ENCODE results near the gene EOMES. TPM values are rescaled to one million over a fixed set of nuclear protein-coding genes. Genes with fewer than 3 reads are reported as not detected.

EOMES gene
- total and polyA plus RNA-seq, 9 donors, result 0.05 to 2.2 (median 0.20) TPM; not detected in 2

- H3K27ac ChIP-seq, result no peak overlapping the region
- H3K36me3 ChIP-seq, result no peaks in the 10 kb centered on the region
- peaks cover 4% of the 10 kb centered on the region for H3K4me1 ChIP-seq (ENCODE audit: insufficient read depth)
- 0% methylated on average over 49 of the region's 49 CpGs for WGBS, 3 donors
- peak overlapping the region; percentile 48 for H3K4me3 ChIP-seq
- no peak for TF ChIP-seq POLR2A (IDR thresholded peaks at IDR 0.05)
- no peak for TF ChIP-seq EP300 (IDR thresholded peaks at IDR 0.05)
- TF ChIP-seq CTCF (IDR thresholded peaks at IDR 0.05), result peak; percentile 41 to 51 (median 48)
- intact Hi-C loops (cut with DNase I), result loop anchor here in 2 of 4 donors (5.0 to 10.0 kb wide), 2 partner anchors 612 to 615 kb away; no protein-coding TSS in a partner anchor
- no peaks in the 10 kb centered on the region for H3K9me3 ChIP-seq
- peak; percentile 48 to 77 (median 67) for DNase-seq
- H3K27me3 ChIP-seq, result no peaks in the 10 kb centered on the region
These were observed 9.7 kb downstream of the EOMES start for GRCh38 chr3:27712136-27713077.

GRCh38 chr3:27708250-27708649 is 13.9 kb downstream of the EOMES start:
- Histone ChIP-seq H3K27me3 (no peaks in the 10 kb centered on the region), H3K9me3 (no peaks in the 10 kb centered on the region), H3K4me3 (no peak overlapping the region), H3K27ac (no peak overlapping the region), H3K36me3 (no peaks in the 10 kb centered on the region), H3K4me1 (ENCODE audit: insufficient read depth) (no peaks in the 10 kb centered on the region)
- TF ChIP-seq EP300 (IDR thresholded peaks at IDR 0.05) (no peak), CTCF (IDR thresholded peaks at IDR 0.05) (no peak), POLR2A (IDR thresholded peaks at IDR 0.05) (no peak)
- intact Hi-C loops (cut with DNase I), result no loop called here
- WGBS, 3 donors, result 60 to 69% (median 67%) methylated on average over 4 of the region's 4 CpGs
- DNase-seq, result no peak

GRCh38 chr3:27699067-27699466 is 23.1 kb downstream of the EOMES start:
- Histone ChIP-seq H3K4me1 (ENCODE audit: insufficient read depth) (no peaks in the 10 kb centered on the region), H3K9me3 (no peaks in the 10 kb centered on the region), H3K27me3 (no peaks in the 10 kb centered on the region), H3K36me3 (no peaks in the 10 kb centered on the region), H3K27ac (no peak overlapping the region), H3K4me3 (no peak overlapping the region)
- WGBS, 3 donors, result 77 to 87% (median 82%) methylated on average over 3 of the region's 3 CpGs
- DNase-seq, result no peak
- intact Hi-C loops (cut with DNase I), result no loop called here
- TF ChIP-seq POLR2A (IDR thresholded peaks at IDR 0.05), result no peak
- no peak for TF ChIP-seq CTCF (IDR thresholded peaks at IDR 0.05)
- TF ChIP-seq EP300 (IDR thresholded peaks at IDR 0.05), result no peak

DNA sequence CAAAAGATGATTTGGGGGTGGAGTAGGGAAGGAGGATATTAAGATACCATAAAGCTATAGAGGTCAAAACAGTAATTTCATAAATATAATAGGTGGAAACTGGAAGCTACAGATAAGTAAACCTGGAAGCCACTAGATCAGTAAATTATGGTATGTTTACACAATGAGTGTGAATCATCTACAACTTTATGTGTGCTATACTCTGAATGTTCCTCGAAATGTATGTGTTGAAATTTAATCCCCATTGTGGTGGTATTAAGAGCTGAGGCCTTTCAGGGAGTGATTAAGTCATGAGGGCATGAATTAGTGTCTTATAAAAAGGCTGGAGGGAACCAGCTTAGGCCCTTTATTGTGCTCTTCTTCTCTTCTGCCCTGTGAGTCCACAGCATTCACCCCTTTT is 25.2 kb downstream of the EOMES start:
- intact Hi-C loops (cut with DNase I), result no loop called here
- no peaks in the 10 kb centered on the region for H3K27me3 ChIP-seq
- no peak overlapping the region for H3K4me3 ChIP-seq
- no peaks in the 10 kb centered on the region for H3K36me3 ChIP-seq
- TF ChIP-seq POLR2A (IDR thresholded peaks at IDR 0.05), result no peak
- no peak for TF ChIP-seq CTCF (IDR thresholded peaks at IDR 0.05)
- TF ChIP-seq EP300 (IDR thresholded peaks at IDR 0.05), result no peak
- H3K9me3 ChIP-seq, result no peaks in the 10 kb centered on the region
- DNase-seq, result no peak
- H3K27ac ChIP-seq, result no peak overlapping the region
- no peaks in the 10 kb centered on the region for H3K4me1 ChIP-seq (ENCODE audit: insufficient read depth)
- WGBS, 3 donors, result 49 to 63% (median 51%) methylated on average over 1 of the region's 1 CpG

Measured in ovary (tissue), 9 donors.